Epidermal melanocyte (primary cell): ENCODE results near the gene CHD3.
"Not testable (repeated sequence)": the region's sequence is repeated elsewhere in the genome, so short reads cannot be mapped to it uniquely, and the experiment has no call there.

Experiments
- DNase-seq: peaks from one replicate; pipeline ENCODE4 v3.0.0; 2011; ENCODE audit warnings: low spot score; ENCODE audit not compliant: insufficient read length

The CHD3 gene

GRCh38 chr17:7849751-7850504 lies 38.7 kb upstream of the CHD3 start:
- DNase-seq = no peak

GRCh38 chr17:7850701-7851437 lies 37.7 kb upstream of the CHD3 start:
- no peak for DNase-seq

DNA sequence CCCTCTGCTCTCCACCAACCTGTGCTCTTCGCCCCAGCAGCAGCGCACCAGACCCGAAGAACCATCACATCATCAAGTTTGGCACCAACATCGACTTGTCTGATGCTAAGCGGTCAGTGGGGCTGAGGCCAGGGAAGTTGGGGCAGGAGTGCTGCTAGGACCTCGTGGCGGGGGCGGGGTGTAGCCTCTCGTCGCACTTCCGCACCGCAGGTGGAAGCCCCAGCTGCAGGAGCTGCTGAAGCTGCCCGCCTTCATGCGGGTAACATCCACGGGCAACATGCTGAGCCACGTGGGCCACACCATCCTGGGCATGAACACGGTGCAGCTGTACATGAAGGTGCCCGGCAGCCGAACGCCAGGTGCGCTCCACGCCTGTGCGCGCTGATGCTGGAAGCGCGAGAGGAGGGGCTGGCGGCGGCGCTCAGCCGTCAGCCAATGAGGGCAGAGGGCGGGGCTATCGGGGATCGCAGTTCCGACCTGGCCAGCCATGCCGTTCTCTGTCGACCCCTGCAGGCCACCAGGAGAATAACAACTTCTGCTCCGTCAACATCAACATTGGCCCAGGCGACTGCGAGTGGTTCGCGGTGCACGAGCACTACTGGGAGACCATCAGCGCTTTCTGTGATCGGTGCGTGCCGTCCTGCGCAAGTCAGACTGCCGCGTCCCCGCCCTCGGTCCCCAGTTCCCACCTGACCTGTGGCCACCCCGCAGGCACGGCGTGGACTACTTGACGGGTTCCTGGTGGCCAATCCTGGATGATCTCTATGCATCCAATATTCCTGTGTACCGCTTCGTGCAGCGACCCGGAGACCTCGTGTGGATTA lies 36.9 kb upstream of the CHD3 start:
- peak; percentile 81 for DNase-seq

DNA sequence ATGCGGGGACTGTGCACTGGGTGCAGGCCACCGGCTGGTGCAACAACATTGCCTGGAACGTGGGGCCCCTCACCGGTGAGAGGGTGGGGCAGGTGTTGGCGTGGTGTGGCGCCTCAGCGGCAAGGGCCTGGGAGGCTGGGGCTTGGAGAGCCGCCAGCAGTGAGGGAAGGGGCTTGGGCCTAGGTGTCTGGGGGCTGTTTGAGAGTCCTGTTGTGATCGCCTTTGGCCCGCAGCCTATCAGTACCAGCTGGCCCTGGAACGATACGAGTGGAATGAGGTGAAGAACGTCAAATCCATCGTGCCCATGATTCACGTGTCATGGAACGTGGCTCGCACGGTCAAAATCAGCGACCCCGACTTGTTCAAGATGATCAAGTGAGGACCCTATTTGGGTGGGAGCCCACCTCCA lies 36.3 kb upstream of the CHD3 start:
- no peak for DNase-seq

- DNase-seq = no peak
Observed at GRCh38 chr17:7852919-7853690, 35.5 kb upstream of the CHD3 start.

DNA sequence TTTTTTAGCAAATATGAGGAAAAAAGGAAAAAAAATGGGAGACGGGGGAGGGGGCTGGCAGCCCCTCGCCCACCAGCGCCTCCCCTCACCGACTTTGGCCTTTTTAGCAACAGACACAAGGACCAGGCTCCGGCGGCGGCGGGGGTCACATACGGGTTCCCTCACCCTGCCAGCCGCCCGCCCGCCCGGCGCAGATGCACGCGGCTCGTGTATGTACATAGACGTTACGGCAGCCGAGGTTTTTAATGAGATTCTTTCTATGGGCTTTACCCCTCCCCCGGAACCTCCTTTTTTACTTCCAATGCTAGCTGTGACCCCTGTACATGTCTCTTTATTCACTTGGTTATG lies 34.9 kb upstream of the CHD3 start:
- no peak for DNase-seq

GRCh38 chr17:7854078-7854777 lies 34.4 kb upstream of the CHD3 start:
- no peak for DNase-seq

DNA sequence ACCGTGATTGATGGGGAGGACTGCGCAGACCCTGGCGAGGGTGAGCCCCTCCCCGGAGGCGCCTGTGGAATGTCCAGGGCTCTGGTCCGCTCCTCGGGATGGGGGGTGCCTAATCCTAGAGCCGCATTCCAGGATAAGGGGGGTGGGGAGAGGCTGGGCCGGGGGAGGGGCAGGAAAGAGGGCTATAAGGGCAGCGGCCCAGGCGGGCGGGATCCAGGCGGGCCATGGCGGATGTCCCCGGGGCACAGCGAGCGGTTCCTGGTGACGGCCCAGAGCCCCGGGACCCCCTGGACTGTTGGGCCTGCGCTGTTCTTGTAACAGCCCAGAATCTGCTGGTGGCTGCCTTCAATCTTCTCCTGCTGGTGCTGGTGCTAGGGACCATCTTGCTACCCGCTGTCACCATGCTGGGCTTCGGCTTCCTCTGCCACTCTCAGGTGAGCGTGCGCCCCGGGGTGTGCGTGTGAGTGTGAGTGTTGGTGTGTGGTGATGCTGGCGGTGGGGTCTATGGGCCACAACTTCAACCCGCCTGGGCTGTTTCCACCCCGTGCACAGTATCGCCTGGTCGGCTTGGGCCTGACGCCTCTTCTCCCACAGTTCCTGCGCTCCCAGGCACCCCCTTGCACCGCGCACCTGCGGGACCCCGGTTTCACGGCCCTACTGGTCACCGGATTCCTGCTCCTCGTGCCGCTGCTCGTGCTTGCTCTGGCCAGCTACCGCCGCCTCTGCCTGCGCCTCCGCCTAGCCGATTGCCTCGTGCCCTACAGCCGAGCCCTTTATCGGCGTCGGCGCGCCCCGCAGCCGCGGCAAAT lies 33.5 kb upstream of the CHD3 start, which contains the start of gene TMEM88:
TMEM88 (plus strand) TSS at position 216 of the 809 bp plus-strand sequence; CDS start at position 225, 9 bp downstream.
- DNase-seq = no peak

DNA sequence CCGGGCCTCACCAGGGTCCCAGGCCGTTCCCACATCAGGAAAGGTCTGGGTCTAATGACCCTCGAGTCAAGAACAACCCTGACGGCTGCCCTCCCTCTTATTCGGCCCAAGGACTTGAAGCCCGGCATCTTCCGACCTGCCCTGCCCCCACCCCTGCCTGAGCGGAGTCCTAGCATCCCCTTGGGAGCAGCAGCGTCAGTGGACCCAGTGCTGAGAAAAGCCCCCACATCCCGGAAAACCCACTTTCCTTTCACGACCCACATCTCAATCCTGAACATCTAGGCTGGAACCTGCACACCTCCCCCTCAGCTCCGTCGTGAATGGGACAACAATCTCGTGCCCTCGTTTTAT lies 33.0 kb upstream of the CHD3 start:
- no peak for DNase-seq

GRCh38 chr17:7856011-7856810 lies 32.4 kb upstream of the CHD3 start:
- DNase-seq = no peak

DNA sequence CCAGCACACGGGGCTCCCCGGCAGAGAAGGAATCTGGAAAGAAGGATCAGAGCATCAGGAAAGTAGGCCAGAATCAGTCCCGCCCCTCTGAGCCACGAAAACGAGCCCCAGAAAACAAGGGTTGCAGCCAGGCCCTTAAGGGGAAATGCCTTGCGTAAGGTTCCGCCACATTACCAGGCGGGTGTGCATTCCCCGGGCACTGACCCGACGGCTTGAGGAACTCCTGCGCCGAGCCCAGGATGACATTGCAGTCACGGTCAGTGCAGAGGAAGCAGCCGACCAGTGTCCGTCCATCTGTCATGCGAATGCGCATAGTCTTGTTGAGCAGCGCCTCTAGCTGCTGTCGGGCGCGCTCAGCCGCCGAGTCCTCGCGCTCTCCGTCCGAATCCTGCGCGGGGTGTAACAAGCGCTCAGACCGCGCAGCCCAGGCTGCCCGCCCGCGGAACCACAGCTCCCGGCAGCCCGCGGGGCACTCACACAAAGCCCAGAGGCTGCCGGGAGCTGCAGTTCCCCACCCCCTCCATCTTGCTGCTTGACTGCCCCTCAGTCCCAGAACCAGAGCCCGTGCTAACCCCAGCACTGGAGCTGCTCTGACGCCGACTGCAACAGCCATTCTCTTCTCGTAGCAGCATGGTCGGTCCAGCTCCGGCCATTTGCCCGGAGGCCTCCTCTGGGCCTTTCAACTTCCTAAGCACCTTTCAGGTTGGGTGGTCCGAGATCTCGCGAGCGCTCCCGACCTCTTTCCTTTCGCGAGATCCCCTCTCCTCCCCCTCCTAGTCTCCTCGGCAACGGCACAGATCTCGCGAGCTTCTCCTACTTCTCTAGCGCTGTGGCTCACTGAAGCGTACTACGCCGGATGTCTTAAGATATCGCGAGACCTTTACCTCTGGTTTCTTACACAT lies 31.5 kb upstream of the CHD3 start, which contains the start of gene NAA38:
NAA38 (minus strand) TSS at position 749 of the 902 bp plus-strand sequence; CDS start at position 653, 96 bp downstream.
- peak; percentile 98 for DNase-seq

- DNase-seq = peak; percentile 79
Observed at GRCh38 chr17:7857713-7858521, 30.7 kb upstream of the CHD3 start, which contains the start of gene CYB5D1. Gene CYB5D1, plus strand, starts transcription at chr17:7858003. Its CDS starts 132 bp downstream, at chr17:7858135.

DNA sequence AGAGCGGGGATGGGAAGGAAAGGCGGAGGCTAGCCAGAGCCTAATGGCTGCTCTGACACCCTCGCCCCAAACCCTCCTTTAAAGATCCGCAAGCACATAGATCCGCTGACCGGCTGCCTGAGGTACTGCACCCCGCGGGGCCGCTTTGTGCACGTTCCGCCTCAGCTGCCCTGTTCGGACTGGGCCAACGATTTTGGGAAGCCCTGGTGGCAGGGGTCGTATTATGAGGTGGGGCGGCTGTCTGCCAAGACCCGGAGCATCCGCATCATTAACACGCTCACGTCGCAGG lies 30.1 kb upstream of the CHD3 start:
- no peak for DNase-seq

GRCh38 chr17:7859028-7859427 lies 29.6 kb upstream of the CHD3 start:
- no peak for DNase-seq

GRCh38 chr17:7862692-7863437 lies 25.7 kb upstream of the CHD3 start:
- DNase-seq = no peak

DNA sequence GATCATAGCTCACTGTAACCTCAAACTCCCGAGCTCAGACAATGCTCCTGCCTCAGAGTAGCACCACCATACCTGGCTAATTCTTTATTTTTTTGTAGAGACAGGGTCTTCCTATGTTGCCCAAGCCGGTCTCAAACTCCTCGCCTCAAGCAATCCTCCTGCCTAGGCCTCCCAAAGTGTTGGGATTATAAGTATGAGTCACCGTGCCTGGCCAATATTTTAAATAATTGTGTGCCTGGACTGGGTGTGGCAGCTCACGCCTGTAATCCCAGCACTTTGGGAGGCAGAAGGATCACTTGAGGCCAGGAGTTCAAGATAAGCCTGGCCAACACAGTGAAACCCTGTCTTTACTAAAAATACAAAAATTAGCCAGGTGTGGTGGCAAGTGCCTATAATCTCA lies 24.2 kb upstream of the CHD3 start:
- DNase-seq = not testable (repeated sequence)
